ENCODE data around the gene C19orf47.
A peak's percentile ranks its signal among the peaks of the same experiment; 100 is the strongest.

The C19orf47 gene, protein sequence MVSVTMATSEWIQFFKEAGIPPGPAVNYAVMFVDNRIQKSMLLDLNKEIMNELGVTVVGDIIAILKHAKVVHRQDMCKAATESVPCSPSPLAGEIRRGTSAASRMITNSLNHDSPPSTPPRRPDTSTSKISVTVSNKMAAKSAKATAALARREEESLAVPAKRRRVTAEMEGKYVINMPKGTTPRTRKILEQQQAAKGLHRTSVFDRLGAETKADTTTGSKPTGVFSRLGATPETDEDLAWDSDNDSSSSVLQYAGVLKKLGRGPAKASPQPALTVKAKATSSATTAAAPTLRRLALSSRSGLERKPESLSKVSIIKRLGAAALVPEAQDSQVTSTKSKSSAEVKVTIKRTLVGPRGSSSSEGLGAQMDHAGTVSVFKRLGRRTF

DNA sequence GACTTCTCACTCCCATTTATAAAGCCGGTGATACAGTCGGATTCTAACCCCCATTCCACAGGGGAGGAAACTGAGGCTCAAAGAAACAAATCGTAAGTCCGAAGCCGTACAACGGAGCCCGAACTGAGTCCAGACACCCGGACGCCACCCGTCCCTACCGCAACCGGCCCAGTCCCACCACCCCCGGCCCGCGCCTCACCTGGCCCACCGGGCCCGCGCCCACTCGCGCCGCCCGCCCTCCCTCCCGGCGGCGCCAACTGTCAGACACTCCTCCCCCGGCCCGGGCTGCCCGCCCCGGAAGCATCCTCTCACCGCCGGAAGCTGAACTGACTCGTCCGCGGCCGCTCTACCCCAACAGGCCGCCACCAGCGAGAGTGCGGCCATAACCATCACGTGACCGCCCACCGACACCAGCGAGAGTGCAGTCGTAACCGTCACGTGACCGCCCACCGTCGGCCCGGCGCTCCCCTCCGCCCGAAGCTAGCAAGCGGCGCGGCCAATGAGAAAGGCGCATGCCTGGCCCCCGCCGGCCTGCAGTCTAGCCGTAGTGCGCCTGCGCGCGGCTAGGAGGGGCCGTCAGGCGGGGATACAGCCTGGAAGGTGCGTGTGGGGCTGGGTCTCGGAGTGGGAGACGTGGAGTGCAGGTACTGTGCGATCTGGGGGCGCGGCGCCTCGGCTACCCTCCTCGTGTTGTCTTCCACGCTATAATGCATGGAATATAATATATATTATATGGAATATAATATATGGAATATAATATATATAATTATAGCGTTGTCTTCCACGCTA lies at the start of gene C19orf47, which contains the start of gene PLD3:
Gene C19orf47 (minus strand): TSS at position 273 of the 789 bp plus-strand sequence. CDS start 6,540 bp downstream, outside the sequence.
Gene PLD3 (plus strand): TSS at position 571 of the 789 bp plus-strand sequence. CDS start 17,789 bp downstream, outside the sequence.
- DNase-seq (ENCODE audit: low spot score): peak; percentile 100

DNA sequence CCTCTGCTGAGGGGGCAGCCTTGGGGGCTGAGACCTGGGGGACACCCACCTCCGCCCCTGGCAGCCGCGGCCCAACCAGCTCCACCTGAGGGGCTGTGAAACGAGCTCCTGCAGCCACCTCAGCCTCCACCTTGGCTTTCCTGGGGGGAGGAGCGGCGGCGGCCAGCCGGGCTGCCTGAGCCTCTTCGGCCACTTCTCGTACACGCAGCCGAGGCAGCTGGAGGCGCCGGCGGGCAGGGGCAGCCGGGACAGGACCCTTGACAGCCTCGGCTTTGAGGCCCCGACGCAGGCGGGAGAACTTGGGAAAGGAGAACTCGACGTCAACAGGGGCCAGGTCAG lies 49.3 kb upstream of the C19orf47 start:
- no peak for DNase-seq (ENCODE audit: low spot score)

DNA sequence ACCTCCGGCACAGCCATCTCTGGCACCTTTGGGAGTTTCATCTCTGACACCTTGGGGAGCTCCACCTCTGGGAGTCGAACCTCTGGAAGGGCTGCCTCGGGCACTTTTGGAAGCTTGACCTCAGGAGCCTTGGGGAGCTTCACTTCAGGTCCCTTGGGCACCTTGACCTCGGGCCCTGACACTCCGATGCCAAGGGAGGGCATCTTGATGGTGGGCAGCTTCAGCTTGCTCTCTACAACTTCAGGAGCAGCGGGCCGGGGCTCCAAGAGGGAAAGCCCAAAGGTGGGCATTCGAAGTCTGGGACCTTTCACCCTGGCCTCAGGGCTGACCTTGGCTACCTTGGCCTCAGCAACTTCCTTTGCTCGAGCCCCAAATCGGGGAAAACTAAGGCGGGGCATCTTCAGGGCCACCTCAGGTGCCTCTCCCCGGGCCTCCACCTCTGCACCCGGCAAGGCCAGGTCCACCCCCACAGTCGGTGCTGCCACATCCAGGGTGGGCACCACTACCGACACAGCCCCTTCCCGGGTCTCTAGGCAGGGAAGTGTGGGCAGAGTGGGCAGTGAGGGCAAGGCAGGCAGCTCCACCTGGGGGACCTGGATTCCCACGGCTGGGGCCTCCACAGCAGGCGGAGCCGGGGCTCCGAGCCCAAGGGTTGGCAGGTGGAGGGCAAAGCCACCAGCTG lies 48.8 kb upstream of the C19orf47 start:
- no peak for DNase-seq (ENCODE audit: low spot score)

DNA sequence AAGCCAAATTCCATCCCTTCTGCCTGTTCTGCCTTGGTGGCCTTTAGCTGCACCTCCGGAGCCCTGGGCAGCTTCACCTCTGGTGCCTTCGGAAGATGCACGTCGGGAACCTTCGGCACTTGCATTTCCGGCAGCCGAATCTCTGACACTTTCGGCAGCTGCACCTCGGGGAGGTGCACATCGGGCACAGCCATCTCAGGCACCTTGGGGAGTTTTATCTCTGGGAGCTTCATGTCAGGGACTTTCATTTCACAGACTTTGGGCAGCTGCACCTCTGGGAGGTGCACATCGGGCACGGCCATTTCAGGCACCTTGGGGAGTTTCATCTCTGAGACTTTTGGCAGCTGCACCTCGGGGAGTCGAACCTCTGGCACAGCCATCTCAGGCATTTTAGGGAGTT lies 47.8 kb upstream of the C19orf47 start:
- DNase-seq (ENCODE audit: low spot score): no peak

DNA sequence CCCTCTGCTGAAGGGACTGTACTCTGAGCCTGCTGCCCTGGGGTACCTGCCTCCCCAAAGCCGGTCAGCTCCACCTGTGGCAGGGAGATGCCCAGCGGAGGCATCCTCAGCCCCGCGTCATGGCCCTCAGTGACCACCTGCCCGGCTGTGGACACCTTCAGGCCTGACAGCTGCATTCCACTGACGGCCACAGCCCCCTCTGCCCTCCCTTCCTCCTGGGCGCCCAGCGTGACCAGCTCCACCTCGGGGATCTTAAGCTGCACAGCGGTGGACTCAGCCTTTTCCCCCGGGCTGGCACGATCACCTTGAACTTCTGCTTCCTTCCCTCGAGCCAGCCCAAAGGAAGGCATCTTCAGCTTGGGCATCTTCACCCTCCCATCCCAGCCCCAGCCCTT lies 46.6 kb upstream of the C19orf47 start:
- no peak for DNase-seq (ENCODE audit: low spot score)

DNA sequence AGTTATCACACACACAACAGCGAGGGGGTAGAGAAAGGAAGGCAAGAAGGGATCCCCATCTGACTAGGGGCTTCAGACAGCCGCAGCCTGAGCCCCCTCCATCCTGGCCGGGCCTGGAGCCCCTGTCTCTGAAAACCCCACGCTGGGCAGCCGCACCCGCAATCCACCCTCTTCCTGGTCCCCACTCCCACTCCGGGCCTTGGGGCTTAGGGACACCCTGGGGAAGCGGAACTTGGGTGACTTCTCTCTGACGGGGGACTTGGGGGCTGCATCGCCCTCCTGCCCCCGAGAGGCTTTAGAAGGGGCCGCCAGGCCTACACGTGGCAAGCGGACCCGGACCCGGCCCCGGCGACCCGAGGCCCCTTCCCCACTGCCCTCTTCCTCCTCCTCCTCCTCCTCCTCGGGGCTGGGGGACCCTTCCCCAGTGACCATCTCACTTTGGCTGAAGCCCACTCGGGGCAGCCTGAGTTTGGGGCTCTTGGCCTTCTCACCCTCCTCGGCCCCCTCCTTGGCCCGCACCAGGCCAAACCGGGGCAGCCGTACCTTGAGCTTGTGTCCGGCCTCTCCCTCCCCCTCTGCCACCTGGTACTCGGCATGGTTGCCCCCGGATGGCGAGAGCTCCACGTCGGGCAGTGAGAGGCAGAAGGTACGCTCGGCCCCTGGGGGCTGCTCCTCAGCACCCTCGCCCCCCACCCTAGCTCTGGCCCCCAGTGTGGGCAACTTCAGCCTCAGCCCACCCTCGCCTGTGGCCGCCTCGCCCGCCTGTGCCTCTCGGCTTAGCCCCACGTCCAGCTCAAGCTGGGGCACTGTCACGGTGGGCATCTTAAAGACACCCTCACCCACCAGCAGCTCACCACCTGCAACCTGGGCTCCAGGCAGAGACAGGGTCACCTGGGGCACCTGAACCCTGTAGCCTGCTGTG lies 46.0 kb upstream of the C19orf47 start:
- no peak for DNase-seq (ENCODE audit: low spot score)

DNA sequence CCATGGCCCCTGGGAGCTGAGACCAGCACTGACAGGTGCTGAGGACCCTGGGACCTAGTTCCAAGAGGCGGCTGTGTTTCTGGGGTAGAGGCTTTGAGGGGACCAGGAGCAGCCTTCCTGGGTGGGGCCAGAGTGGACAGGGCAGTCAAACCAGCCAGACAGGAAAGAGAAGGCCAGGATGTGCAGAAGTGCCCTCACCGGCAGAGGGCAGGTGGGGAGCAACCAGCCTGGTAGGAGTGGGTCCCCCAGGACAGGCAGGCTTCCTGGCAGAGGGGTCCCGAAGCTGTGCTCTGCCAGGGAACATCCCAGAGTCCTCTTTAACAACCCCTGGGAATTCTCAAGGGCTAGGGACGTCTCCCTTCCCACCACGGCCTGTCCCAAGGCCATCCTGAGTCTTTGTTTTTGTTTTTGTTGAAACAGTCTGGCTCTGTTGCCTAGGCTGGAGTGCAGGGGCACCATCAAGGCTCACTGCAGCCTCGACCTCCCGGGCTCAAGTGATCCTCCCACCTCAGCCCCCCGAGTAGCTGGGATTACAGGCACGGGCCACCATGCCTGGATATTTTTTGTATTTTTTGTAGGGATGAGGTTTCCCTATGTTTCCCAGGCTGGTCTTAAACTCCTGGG lies 44.8 kb upstream of the C19orf47 start:
- DNase-seq (ENCODE audit: low spot score): peak; percentile 42

DNA sequence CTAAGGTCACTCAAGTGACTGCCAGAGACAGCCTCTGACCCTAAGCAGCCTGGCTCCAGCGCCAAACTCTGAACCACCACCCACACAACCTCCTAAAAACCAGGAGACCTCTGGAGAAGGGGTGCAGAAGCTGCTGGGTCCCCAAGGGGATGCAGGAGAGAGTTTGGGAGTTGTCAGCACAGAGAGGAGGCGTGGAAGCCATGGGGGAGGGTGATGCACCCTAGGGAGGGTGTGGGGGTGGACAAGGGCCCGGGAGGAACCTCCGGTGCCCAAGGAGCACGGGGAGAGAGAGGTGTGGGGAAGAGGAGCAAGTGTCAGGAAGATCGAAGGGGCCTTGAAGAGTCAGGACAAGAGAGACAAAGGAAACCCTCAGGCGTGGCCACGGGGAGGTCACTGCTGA lies 43.9 kb upstream of the C19orf47 start:
- DNase-seq (ENCODE audit: low spot score): no peak

DNA sequence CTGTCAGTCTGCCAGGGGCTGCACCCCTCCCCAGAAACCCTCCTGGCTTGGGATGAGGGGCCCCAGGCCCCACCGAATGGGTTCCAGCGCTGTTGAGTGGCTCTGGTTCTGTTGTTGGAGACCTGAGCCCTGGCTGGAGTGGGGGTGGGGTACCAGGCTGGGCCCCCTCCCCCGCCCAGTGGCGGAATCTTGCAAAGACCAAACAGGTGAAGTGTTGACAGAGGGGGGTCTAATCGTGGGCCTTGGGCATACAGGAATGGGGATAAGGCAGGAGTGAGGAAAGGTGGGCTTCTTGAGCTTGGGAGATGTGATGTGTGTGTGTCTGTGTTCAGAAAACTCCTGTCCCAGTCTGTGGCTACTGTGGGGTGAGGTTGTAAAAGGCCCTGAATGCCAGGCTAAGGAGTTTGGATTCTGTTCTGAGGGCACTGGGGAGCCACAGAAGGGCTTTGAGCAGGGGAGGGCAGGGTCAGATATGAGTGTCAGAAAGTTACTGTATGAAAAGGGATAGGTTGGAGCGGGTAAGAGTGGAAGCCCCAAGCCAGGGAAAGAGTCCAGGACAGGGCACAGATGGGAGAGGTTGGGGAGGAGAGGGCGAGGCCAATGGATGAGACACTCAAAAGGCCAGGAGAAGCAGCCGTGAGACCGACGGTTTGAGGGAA lies 42.0 kb upstream of the C19orf47 start, which contains the start of gene HIPK4:
Gene HIPK4 (minus strand): TSS at position 98 of the 659 bp plus-strand sequence. CDS start 279 bp downstream, outside the sequence.
- DNase-seq (ENCODE audit: low spot score): no peak

DNA sequence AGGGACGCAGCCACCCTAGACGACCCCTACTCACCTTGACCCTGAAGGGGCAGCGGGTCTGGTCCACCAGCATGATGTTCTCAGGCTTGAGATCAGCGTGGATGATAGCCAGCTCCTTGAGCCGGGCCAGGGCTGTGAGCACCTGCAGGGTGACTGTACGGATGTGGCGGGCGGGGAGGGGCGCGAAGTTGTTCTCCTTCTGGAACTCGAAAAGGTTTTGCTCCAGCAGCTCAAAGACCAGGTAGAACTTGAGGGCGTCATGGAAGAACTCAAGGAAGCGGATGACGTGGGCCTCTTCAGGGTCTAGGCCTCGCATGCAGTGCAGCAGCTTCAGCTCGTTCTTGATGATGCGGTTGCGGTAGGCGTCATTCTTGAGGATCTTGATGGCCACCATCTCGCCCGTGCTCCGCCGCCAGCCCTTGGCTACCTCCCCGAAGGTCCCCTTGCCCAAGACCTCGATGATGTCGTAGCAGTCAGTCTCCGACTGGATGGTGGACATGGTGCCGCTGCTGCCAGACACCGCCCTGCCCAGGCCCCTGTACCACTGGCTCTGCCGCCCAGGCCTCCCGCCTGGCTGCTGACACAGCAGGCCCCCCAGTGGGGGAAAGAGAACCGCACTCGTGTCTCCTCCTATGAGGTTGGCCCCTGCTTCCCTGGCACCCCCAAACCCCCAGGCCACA lies 41.3 kb upstream of the C19orf47 start:
- DNase-seq (ENCODE audit: low spot score): no peak

DNA sequence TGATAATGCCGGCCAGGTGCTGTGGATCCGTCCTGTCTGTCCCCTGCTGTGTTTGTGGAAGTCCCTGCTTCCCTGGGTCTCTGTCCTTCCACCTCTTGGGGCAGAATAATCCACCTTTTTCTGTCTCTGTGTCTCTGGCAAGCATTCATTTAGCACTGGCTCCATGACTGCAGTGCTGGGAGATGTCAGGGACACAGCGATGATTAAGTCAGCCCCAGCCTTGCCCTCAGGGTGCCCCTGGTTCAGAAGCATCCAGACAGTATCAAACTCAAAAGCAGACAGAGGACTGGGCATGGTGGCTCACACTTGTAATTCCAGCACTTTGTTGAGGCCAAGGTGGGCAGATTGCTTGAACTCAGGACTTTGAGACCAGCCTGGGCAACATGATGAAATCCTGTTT lies 40.3 kb upstream of the C19orf47 start:
- no peak for DNase-seq (ENCODE audit: low spot score)

DNA sequence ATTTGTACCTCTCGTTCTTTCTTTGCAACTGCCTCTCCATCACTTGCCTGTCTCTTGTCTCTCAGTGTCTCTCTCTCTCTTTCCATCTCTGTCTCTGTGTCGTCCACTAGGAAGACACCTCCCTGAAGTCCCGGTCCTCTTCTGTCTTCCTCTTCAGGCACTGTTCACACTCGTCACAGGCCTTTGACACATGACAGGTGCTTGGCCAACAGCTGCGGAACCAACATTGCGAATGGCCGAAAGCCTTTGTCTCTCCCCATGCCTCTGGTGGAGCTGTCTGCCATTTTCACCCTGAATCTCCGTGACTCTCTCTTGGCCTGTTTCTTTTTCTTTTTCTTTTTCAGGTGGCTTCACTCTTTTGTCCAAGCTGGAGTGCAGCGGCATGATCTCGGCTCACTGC lies 39.0 kb upstream of the C19orf47 start:
- DNase-seq (ENCODE audit: low spot score): no peak

DNA sequence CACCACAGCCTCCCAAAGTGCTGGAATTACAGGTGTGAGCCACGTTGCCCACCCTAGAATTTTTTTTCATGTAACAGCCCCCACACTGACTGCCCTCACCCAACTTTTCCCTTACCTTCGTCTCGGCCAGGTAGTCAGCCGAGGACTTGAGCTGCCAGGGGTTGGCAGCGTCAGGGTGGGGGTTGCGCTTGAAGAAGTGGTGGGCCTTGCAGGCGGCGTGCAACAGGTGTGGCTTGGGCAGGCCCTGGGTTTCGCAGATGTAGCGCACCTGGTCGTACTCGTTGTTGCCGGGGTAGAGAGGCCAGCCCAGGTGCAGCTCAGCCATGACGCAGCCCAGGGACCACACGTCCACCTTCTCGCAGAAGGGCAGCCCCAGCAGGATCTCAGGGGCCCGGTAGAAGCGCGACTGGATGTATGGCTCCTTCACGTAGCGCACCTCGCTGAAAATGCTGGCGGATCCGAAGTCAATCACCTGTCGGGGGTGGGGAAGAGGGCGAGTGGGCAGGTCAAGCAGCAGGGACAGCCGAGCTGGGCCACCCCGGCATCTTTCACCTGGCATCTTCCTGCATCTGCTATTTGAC lies 35.6 kb upstream of the C19orf47 start:
- DNase-seq (ENCODE audit: low spot score): no peak

DNA sequence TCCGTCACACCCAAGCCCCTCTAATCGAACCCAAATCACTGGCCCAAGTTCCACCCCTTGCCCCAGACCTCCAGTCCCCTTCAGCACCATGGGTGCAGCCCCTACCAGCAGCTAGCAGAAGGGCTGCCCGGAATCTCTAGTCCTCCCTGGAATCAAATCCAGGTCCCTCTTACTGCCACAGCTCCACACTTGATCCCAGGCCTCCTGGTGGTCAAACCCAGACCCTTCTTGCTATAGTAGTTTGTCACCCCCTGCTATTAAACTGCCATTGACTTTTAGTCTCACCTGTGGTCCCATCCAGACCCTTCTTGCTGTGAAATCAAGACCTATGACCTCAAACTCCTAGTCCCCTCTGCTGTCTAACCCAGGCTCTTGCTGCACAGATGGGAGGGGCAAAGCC lies 33.1 kb upstream of the C19orf47 start:
- DNase-seq (ENCODE audit: low spot score): no peak

DNA sequence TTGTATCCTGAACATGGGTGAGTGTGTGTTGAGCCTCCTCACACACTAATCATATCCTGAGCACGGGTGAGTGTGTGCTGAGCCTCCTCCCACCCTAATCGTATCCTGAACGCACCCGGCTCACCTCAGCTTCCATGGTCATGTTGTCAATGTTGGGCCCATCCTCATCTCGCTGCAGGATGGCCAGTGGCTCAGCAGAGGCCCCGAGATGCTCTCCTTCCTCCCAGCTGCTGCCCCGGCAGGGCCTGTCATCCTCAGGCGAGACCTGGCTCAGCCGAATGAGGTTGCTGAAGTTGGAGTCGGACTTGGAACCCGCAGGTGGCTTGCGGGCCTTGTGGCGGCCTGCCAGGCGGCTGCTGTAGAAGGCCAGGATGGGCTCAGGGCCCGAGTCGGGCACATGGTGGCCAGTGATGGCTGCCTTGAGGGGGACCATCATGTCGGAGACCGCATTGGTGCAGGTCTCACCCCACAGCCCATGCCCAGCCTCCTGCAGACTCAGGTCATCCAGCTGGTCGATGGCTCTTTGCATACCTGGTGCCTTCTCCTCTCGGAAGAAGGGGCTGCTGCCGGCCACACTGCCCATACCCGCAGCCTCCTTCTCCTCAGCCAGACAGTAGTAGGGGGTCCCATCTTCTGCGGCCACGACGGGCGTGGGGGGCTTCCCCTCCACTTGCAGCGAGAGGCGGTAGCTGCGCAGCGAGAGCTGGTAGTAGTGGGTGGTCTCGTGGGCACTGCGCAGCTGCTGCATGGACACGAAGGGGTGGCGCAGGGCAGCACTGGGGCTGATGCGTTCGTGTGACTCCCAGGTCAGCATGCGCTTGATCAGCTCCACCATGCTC lies 32.2 kb upstream of the C19orf47 start:
- no peak for DNase-seq (ENCODE audit: low spot score)

DNA sequence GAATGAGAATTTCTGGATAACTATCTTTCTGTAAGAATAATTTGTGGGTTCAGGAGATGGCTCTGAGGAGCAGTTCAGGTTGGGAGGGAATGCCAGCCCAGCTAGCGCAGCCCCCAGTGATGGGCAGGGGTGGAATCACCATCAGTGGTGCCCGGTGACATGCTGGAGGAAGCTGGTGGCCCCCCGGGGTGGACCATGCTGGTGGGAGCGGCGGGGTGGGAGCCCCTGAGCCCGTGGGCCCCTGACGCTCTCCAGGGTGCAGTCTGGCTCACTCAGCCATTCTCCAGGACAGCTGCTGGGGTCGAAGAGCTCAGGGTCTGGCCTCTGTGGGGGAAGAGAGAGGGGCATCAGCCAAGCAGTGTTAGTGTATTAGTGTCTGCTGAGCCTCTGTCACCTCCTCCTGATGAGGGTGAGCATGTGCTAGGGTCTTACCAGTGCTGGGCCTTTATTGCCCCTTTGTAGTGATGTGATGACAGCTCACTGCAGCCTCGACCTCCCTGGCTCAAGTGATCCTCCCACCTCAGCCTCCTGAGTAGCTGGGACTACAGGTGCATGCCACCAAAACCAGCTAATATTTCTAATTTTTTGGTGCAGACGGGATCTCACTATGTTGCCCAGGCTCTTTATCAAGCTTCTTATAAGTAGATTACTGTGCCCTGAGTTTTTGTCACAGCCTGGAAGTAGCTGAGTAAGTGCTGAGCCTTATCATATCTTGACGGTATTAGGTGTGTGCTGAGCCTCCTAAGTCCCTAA lies 31.4 kb upstream of the C19orf47 start:
- no peak for DNase-seq (ENCODE audit: low spot score)

DNA sequence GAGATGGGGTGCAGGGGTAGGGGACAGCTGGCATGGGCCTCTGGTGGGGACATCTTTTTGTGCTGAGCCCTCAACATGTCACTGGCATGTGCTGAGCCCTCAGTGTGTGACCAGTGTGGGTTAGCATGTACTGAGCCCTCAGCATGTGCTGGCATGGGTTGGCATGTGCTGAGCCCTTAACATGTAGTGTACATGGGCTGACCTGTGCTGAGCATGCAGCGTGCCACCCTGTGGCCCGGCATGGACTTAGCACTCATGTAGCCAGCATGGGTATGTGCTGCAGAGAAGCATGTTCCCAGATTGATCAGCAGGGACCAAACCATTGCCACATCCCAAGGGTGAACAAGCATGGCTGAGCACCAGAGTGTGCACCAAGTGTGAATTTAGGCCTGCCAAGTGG lies 30.3 kb upstream of the C19orf47 start:
- no peak for DNase-seq (ENCODE audit: low spot score)

DNA sequence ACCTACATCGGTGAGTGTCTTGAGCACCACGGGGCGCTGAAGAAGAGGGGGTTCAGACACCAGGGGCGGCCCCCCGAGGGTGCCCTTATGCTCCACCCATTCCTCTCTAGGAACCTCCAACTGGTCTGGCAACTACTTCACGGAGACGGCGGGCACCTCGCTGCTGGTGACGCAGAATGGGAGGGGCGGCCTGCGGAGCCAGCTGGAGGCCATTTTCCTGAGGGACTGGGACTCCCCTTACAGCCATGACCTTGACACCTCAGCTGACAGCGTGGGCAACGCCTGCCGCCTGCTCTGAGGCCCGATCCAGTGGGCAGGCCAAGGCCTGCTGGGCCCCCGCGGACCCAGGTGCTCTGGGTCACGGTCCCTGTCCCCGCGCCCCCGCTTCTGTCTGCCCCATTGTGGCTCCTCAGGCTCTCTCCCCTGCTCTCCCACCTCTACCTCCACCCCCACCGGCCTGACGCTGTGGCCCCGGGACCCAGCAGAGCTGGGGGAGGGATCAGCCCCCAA lies 29.7 kb upstream of the C19orf47 start:
- no peak for DNase-seq (ENCODE audit: low spot score)

All from AG20443 (cell line).